HEK293 (cell line): Measurements from ENCODE around the gene POMT2.
"Not testable (repeated sequence)": the region's sequence is repeated elsewhere in the genome, so short reads cannot be mapped to it uniquely, and the experiment has no call there.

ENCODE experiments used
- CTCF ChIA-PET: fragments of 350-600 bp; formaldehyde crosslinking; extraction: SDS; loops from one replicate; lab custom pipeline; 2021; ENCODE audit warnings: antibody characterized with exemption; lab: Yijun Ruan, JAX
- POLR2A ChIA-PET: fragments of 300-600 bp; formaldehyde crosslinking; extraction: SDS; loops from one replicate; lab custom pipeline; 2020; ENCODE audit warnings: antibody characterized with exemption, inconsistent platforms; lab: Yijun Ruan, JAX
- H3K27ac ChIP-seq: fragments of 200-500 bp; sonication (Bioruptor generic); 2 replicates; pipeline ENCODE4 v1.5.1; 2014; ENCODE audit warnings: low read depth, low read length, control low read depth, inconsistent platforms; ENCODE audit errors: extremely low read depth
- H3K36me3 ChIP-seq, 2 experiments: fragments of 200-500 bp in 1 of 2; sonication (Bioruptor generic) in 1 of 2; 1 replicate in 1 of 2; 2 replicates in 1 of 2; pipeline ENCODE4 v1.5.1; 2014 to 2017; ENCODE audit warnings: inconsistent platforms in 2 of 2, low read length in 2 of 2; ENCODE audit not compliant: control insufficient read depth in 2 of 2, insufficient read depth in 1 of 2
- H3K4me1 ChIP-seq: fragments of 200-500 bp; sonication (Bioruptor generic); 2 replicates; pipeline ENCODE4 v1.5.1; 2014; ENCODE audit warnings: mild to moderate bottlenecking, low read length, inconsistent platforms; ENCODE audit not compliant: control insufficient read depth, insufficient read depth
- H3K4me3 ChIP-seq: 2 replicates; pipeline ENCODE4 v1.5.1; 2011; ENCODE audit warnings: low read depth, mild to moderate bottlenecking, control low read depth, low read length, moderate library complexity
- H3K9me3 ChIP-seq: fragments of 200-500 bp; sonication (Bioruptor generic); 2 replicates; pipeline ENCODE4 v1.5.1; 2014; ENCODE audit warnings: low read depth, low read length, inconsistent platforms; ENCODE audit not compliant: control insufficient read depth, insufficient read depth
- GLI2 ChIP-seq: fragments of 450-650 bp; formaldehyde crosslinking; IDR thresholded peaks from 2 replicates; pipeline ENCODE4; 2017; ENCODE audit warnings: missing biosample characterization, missing genetic modification characterization, low read depth, borderline replicate concordance
- GLIS2 ChIP-seq: fragments of 450-650 bp; formaldehyde crosslinking; IDR thresholded peaks from 2 replicates; pipeline ENCODE4 v1.5.1; 2016; ENCODE audit warnings: missing biosample characterization, missing genetic modification characterization
- KLF10 ChIP-seq: fragments of 450-650 bp; IDR thresholded peaks from 2 replicates; pipeline ENCODE4 v1.5.1; 2018; ENCODE audit warnings: missing biosample characterization, mild to moderate bottlenecking, missing genetic modification characterization
- ZBTB8A ChIP-seq: fragments of 450-650 bp; formaldehyde crosslinking; IDR thresholded peaks from 2 replicates; pipeline ENCODE4 v1.5.1; 2016; ENCODE audit warnings: missing biosample characterization, missing genetic modification characterization
- ZFHX2 ChIP-seq: fragments of 450-650 bp; formaldehyde crosslinking; conservative IDR thresholded peaks from 2 replicates; pipeline ENCODE4 v1.5.1; 2016; ENCODE audit warnings: missing biosample characterization, missing genetic modification characterization
- ZFP3 ChIP-seq: fragments of 450-650 bp; formaldehyde crosslinking; IDR thresholded peaks from 2 replicates; pipeline ENCODE4 v1.5.1; 2016; ENCODE audit warnings: low read depth, missing biosample characterization, missing genetic modification characterization
- ZNF140 ChIP-seq: fragments of 450-650 bp; formaldehyde crosslinking; IDR thresholded peaks from 2 replicates; pipeline ENCODE4 v1.5.1; 2016; ENCODE audit warnings: missing biosample characterization, missing genetic modification characterization
- ZNF155 ChIP-seq: fragments of 450-650 bp; formaldehyde crosslinking; IDR thresholded peaks from 2 replicates; pipeline ENCODE4 v1.5.1; 2016; ENCODE audit warnings: missing biosample characterization, missing genetic modification characterization
- ZNF202 ChIP-seq: fragments of 450-650 bp; formaldehyde crosslinking; IDR thresholded peaks from 2 replicates; pipeline ENCODE4 v1.5.1; 2016; ENCODE audit warnings: missing biosample characterization, missing genetic modification characterization, borderline replicate concordance
- ZNF394 ChIP-seq: fragments of 450-650 bp; formaldehyde crosslinking; IDR thresholded peaks from 2 replicates; pipeline ENCODE4 v1.5.1; 2016; ENCODE audit warnings: missing biosample characterization, missing genetic modification characterization, mild to moderate bottlenecking, moderate library complexity, borderline replicate concordance
- ZNF426 ChIP-seq: fragments of 450-650 bp; formaldehyde crosslinking; IDR thresholded peaks from 2 replicates; pipeline ENCODE4 v1.5.1; 2017; ENCODE audit warnings: missing biosample characterization, missing genetic modification characterization, mild to moderate bottlenecking, inconsistent platforms, moderate library complexity
- ZNF433 ChIP-seq: fragments of 450-650 bp; formaldehyde crosslinking; IDR thresholded peaks from 2 replicates; pipeline ENCODE4 v1.5.1; 2016; ENCODE audit warnings: missing biosample characterization, missing genetic modification characterization, low read depth
- ZNF510 ChIP-seq: fragments of 450-650 bp; formaldehyde crosslinking; IDR thresholded peaks from 2 replicates; pipeline ENCODE4 v1.5.1; 2018; ENCODE audit warnings: mild to moderate bottlenecking, missing genetic modification characterization, missing biosample characterization; ENCODE audit not compliant: insufficient replicate concordance
- ZNF555 ChIP-seq: fragments of 450-650 bp; formaldehyde crosslinking; conservative IDR thresholded peaks from 2 replicates; pipeline ENCODE4 v1.5.1; 2017; ENCODE audit warnings: missing biosample characterization, mild to moderate bottlenecking, missing genetic modification characterization, inconsistent platforms
- ZNF558 ChIP-seq: fragments of 450-650 bp; formaldehyde crosslinking; IDR thresholded peaks from 2 replicates; pipeline ENCODE4 v1.5.1; 2016; ENCODE audit warnings: missing biosample characterization, missing genetic modification characterization
- ZNF560 ChIP-seq: fragments of 450-650 bp; formaldehyde crosslinking; IDR thresholded peaks from 2 replicates; pipeline ENCODE4 v1.5.1; 2017; ENCODE audit warnings: missing biosample characterization, missing genetic modification characterization, borderline replicate concordance
- ZNF623 ChIP-seq: fragments of 450-650 bp; formaldehyde crosslinking; IDR thresholded peaks from 2 replicates; pipeline ENCODE4 v1.5.1; 2016; ENCODE audit warnings: missing biosample characterization, missing genetic modification characterization
- ZNF664 ChIP-seq: fragments of 450-650 bp; formaldehyde crosslinking; IDR thresholded peaks from 2 replicates; pipeline ENCODE4 v1.5.1; 2016; ENCODE audit warnings: missing biosample characterization, missing genetic modification characterization
- ZNF747 ChIP-seq: fragments of 450-650 bp; formaldehyde crosslinking; IDR thresholded peaks from 2 replicates; pipeline ENCODE4 v1.5.1; 2016; ENCODE audit warnings: missing biosample characterization, missing genetic modification characterization
- TF ChIP-seq, protein P1 (sequence below): sonication (generic); formaldehyde crosslinking; IDR thresholded peaks from 2 replicates; pipeline ENCODE4 v1.8.1; 2022; ENCODE audit warnings: mild to moderate bottlenecking, moderate library complexity, missing genetic modification reagents
- TF ChIP-seq, protein P2 (sequence below): fragments of 450-650 bp; formaldehyde crosslinking; conservative IDR thresholded peaks from 2 replicates; pipeline ENCODE4 v1.5.1; 2016; ENCODE audit warnings: low read depth, missing biosample characterization, missing genetic modification characterization
- TF ChIP-seq, protein P3 (sequence below): fragments of 450-650 bp; formaldehyde crosslinking; conservative IDR thresholded peaks from 2 replicates; pipeline ENCODE4 v1.5.1; 2016; ENCODE audit warnings: low read depth, missing biosample characterization, missing genetic modification characterization

Gene POMT2

DNA sequence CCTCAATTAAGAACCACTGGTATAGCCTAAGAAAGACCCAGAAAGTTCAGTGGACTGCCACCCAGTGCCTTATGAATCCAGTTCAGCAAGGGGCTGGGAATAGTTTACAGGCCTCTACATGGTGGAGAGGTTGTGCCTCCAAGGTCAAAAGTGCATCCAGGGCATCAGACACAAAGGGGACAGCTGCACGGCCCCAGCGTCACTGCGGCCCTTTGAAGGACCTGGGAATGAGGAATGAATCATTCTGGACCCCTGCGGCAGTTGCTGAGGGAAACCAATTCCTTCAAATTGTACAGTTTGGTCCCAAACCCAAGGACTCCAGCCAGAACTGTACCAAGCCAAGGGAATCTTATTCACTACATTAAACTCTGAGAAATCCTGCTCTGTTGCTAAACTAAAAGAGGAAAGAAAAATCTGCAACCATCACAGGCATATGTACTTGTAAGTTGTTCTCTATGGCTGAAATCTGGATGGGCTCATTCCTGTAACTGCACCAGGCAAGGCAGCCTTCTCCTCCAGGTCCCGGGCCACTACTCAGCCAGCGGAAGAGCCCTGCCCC is 38.8 kb downstream of the POMT2 start:
- CTCF ChIA-PET, result interaction anchor here (0.6 kb wide), 3 partner anchors 21 to 165 kb away, joined by 3 to 5 read pairs (median 4); no protein-coding TSS in a partner anchor
- H3K27ac ChIP-seq, result no peak overlapping the region
- H3K9me3 ChIP-seq, result no peaks in the 10 kb centered on the region
- no peak overlapping the region for H3K4me3 ChIP-seq
- POLR2A ChIA-PET, result no interaction called here
- TF ChIP-seq ZFP3 (tag by site-specific recombination) (no peak), GLI2 (tag by site-specific recombination) (no peak), ZNF747 (no peak), ZFHX2 (no peak), GLIS2 (tag by site-specific recombination) (no peak), ZNF155 (tag by site-specific recombination) (no peak), KLF10 (tag by site-specific recombination) (no peak)
- TF ChIP-seq, protein P1, sequence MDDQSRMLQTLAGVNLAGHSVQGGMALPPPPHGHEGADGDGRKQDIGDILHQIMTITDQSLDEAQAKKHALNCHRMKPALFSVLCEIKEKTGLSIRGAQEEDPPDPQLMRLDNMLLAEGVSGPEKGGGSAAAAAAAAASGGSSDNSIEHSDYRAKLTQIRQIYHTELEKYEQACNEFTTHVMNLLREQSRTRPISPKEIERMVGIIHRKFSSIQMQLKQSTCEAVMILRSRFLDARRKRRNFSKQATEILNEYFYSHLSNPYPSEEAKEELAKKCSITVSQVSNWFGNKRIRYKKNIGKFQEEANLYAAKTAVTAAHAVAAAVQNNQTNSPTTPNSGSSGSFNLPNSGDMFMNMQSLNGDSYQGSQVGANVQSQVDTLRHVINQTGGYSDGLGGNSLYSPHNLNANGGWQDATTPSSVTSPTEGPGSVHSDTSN (CRISPR knock-in tag), result no peak
- TF ChIP-seq, all 188 proteins: peak for 0
- H3K4me1 ChIP-seq, result no peaks in the 10 kb centered on the region
- H3K36me3 ChIP-seq, result peaks cover 3 to 85% of the 10 kb centered on the region in 2 experiments; a peak in 2 of 3 replicates

DNA sequence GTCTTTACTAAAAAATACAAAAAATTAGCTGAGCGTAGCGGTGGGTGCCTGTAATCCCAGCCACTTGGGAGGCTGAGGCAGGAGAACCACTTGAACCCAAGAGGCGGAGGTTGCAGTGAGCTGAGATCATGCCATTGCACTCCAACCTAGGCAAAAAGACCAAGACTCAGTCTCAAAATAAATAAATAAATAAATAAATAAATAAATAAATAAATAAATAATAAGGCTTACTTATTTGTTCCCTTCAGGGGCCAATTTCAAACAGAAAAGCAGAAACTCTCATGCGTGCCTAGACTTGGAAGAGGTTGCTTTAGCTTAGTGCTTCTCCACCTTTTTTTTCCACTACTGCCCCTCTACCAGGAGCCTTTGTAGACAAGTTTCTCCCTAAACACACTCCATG is 39.8 kb downstream of the POMT2 start:
- TF ChIP-seq ZNF510 (tag by site-specific recombination) (peak; percentile 28), ZNF558 (peak; percentile 56; the same call in 1 of the 2 replicates), ZNF623 (tag by site-specific recombination) (peak; percentile 59), ZNF140 (tag by site-specific recombination) (0 out of 2 replicates have a peak, but pooled peaks have one; percentile 38), ZNF555 (tag by site-specific recombination) (peak; percentile 51), ZNF560 (tag by site-specific recombination) (0 out of 2 replicates have a peak, but pooled peaks have one; percentile 22), ZBTB8A (tag by site-specific recombination) (peak; percentile 68), ZNF202 (tag by site-specific recombination) (0 out of 2 replicates have a peak, but pooled peaks have one; percentile 38), ZNF394 (tag by site-specific recombination) (peak; percentile 86), ZNF426 (peak; percentile 72), ZNF433 (tag by site-specific recombination) (0 out of 2 replicates have a peak, but pooled peaks have one; percentile 6), ZNF664 (tag by site-specific recombination) (0 out of 2 replicates have a peak, but pooled peaks have one; percentile 22)
- TF ChIP-seq, protein P2, sequence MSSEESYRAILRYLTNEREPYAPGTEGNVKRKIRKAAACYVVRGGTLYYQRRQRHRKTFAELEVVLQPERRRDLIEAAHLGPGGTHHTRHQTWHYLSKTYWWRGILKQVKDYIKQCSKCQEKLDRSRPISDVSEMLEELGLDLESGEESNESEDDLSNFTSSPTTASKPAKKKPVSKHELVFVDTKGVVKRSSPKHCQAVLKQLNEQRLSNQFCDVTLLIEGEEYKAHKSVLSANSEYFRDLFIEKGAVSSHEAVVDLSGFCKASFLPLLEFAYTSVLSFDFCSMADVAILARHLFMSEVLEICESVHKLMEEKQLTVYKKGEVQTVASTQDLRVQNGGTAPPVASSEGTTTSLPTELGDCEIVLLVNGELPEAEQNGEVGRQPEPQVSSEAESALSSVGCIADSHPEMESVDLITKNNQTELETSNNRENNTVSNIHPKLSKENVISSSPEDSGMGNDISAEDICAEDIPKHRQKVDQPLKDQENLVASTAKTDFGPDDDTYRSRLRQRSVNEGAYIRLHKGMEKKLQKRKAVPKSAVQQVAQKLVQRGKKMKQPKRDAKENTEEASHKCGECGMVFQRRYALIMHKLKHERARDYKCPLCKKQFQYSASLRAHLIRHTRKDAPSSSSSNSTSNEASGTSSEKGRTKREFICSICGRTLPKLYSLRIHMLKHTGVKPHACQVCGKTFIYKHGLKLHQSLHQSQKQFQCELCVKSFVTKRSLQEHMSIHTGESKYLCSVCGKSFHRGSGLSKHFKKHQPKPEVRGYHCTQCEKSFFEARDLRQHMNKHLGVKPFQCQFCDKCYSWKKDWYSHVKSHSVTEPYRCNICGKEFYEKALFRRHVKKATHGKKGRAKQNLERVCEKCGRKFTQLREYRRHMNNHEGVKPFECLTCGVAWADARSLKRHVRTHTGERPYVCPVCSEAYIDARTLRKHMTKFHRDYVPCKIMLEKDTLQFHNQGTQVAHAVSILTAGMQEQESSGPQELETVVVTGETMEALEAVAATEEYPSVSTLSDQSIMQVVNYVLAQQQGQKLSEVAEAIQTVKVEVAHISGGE, result peak; percentile 65
- TF ChIP-seq, protein P3, sequence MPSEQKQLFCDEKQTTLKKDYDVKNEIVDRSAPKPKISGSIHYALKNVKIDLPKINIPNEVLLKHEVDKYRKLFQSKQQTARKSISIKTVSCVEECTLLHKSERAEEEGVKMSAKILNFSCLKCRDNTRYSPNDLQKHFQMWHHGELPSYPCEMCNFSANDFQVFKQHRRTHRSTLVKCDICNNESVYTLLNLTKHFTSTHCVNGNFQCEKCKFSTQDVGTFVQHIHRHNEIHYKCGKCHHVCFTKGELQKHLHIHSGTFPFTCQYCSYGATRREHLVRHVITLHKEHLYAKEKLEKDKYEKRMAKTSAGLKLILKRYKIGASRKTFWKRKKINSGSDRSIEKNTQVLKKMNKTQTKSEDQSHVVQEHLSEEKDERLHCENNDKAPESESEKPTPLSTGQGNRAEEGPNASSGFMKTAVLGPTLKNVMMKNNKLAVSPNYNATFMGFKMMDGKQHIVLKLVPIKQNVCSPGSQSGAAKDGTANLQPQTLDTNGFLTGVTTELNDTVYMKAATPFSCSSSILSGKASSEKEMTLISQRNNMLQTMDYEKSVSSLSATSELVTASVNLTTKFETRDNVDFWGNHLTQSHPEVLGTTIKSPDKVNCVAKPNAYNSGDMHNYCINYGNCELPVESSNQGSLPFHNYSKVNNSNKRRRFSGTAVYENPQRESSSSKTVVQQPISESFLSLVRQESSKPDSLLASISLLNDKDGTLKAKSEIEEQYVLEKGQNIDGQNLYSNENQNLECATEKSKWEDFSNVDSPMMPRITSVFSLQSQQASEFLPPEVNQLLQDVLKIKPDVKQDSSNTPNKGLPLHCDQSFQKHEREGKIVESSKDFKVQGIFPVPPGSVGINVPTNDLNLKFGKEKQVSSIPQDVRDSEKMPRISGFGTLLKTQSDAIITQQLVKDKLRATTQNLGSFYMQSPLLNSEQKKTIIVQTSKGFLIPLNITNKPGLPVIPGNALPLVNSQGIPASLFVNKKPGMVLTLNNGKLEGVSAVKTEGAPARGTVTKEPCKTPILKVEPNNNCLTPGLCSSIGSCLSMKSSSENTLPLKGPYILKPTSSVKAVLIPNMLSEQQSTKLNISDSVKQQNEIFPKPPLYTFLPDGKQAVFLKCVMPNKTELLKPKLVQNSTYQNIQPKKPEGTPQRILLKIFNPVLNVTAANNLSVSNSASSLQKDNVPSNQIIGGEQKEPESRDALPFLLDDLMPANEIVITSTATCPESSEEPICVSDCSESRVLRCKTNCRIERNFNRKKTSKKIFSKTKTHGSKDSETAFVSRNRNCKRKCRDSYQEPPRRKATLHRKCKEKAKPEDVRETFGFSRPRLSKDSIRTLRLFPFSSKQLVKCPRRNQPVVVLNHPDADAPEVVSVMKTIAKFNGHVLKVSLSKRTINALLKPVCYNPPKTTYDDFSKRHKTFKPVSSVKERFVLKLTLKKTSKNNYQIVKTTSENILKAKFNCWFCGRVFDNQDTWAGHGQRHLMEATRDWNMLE (tag by site-specific recombination), result peak; percentile 79
- H3K4me3 ChIP-seq, POLR2A ChIA-PET, H3K27ac ChIP-seq, H3K9me3 ChIP-seq, H3K4me1 ChIP-seq: not testable (repeated sequence)
- CTCF ChIA-PET, result interaction anchor here (1.0 to 1.2 kb wide), 2 partner anchors 10 to 127 kb away, joined by 3 read pairs; no protein-coding TSS in a partner anchor
- peaks cover 3 to 81% of the 10 kb centered on the region in 2 experiments; a peak in 2 of 3 replicates for H3K36me3 ChIP-seq
